DLD1 (cell line): ENCODE measurements around the gene CAV1.

ENCODE experiments used
- in situ Hi-C: cut with HindIII; loops from 2 replicates; pipeline ENCODE4 v1.10.0; 2017; ENCODE audit warnings: low sequenced_read_pairs

Gene CAV1

GRCh38 chr7:116593359-116594075 is 68.7 kb downstream of the CAV1 start:
- in situ Hi-C loops, result loop anchor here (5.0 to 25.0 kb wide), 2 partner anchors 199 to 331 kb away; no protein-coding TSS in a partner anchor

DNA sequence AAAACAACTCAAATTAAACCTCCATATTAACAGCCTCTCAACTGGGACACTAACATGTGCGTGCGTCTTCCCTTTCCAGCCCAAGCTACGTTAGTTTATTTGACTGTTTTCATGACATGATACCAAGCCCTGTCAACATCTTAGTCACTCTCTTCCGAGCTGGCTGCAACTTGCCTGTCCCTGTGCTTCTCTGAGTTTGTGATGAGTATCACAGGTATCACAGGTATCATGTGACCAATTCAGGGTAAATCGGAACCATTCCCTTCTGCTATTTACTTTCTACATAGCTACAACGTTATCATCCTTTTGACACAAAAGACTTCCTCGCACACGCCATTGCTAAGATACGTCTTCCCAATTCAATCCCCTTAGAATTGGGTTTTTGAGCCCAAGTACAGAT is 70.2 kb downstream of the CAV1 start:
- in situ Hi-C loops, result loop anchor here (25.0 kb wide), 1 partner anchor 333 kb away; no protein-coding TSS in a partner anchor

- in situ Hi-C loops, result loop anchor here (25.0 kb wide), 1 partner anchor 335 kb away; no protein-coding TSS in a partner anchor
Observed at GRCh38 chr7:116597384-116597783, 72.5 kb downstream of the CAV1 start.

DNA sequence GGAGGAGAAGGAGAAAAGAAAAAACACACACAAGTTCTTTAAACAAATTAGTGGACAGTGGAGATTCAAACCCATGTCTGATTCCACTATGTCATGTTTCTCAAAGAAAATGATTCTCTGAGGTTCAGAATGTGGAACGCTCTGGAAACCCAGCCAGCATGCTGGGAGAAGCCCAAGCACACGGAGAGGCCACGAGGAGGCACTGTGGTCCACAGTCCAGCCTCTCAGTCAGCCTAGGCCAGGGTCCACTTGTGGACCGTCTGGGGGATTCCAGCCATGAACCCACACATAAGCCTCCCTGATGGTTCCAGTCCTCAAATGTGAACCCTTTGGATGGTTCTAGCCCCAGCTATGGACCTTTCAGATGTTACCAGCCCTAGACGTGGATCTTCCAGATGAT is 73.4 kb downstream of the CAV1 start:
- in situ Hi-C loops, result loop anchor here (25.0 kb wide), 1 partner anchor 336 kb away; no protein-coding TSS in a partner anchor

- in situ Hi-C loops, result loop anchor here (25.0 kb wide), 1 partner anchor 337 kb away; no protein-coding TSS in a partner anchor
Observed at GRCh38 chr7:116598861-116599260, 74.0 kb downstream of the CAV1 start.

- in situ Hi-C loops, result no loop called here
Observed at GRCh38 chr7:116601426-116601825, 76.6 kb downstream of the CAV1 start.

- in situ Hi-C loops, result no loop called here
Observed at GRCh38 chr7:116607299-116607698, 82.5 kb downstream of the CAV1 start.

DNA sequence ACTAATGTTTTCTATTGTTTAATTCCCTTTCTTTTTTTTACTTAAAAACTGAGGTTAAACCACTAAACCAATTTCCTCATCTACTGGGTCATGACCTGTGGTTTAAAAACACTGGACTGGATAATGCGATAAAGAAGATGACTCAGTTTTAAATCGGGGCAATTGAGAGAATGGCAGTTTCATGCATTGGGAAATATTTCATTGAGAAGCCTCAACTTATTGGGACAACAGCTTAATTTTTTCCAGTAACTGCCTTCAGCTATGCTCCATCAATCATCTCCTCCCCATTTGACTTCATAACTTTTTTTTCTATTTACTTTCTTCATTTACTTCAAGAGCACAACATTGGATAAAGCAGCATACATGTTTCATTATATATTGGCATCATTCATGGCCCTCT is 85.4 kb downstream of the CAV1 start:
- in situ Hi-C loops, result no loop called here

GRCh38 chr7:116610721-116611120 is 85.9 kb downstream of the CAV1 start:
- in situ Hi-C loops, result no loop called here
